Astrocyte (in vitro differentiated cells and primary cell): Measurements from ENCODE around the gene ITPK1. TPM values are rescaled to one million over a fixed set of nuclear protein-coding genes. Genes with fewer than 3 reads are reported as not detected.

Experiments
- DNase-seq: peaks from one replicate; pipeline ENCODE4 v3.0.0-alpha.2; 2010; ENCODE audit warnings: low read depth
- FAIRE-seq: peaks from 2 replicates; lab custom pipeline; 2011; peaks lifted over from hg19 to GRCh38; lab: Jason Lieb, UNC
- H2AFZ ChIP-seq: 2 replicates; pipeline ENCODE4 v1.6.0; 2012; ENCODE audit warnings: low read depth, low read length, inconsistent platforms
- H3K27ac ChIP-seq: 2 replicates; pipeline ENCODE4 v1.5.1; 2011; ENCODE audit warnings: low read depth, low read length, inconsistent platforms
- H3K27me3 ChIP-seq: 2 replicates; pipeline ENCODE4 v1.6.0; 2011; ENCODE audit warnings: low read length, inconsistent platforms; ENCODE audit not compliant: insufficient read depth
- H3K36me3 ChIP-seq: 2 replicates; pipeline ENCODE4 v1.5.1; 2011; ENCODE audit warnings: low read length, inconsistent platforms; ENCODE audit not compliant: insufficient read depth
- H3K4me1 ChIP-seq: 2 replicates; pipeline ENCODE4 v1.5.1; 2011; ENCODE audit warnings: low read length, inconsistent platforms; ENCODE audit not compliant: insufficient read depth
- H3K4me2 ChIP-seq: 2 replicates; pipeline ENCODE4 v1.6.0; 2012; ENCODE audit warnings: low read length, inconsistent platforms
- H3K4me3 ChIP-seq: 2 replicates; pipeline ENCODE4 v1.5.1; 2011; ENCODE audit warnings: low read depth, mild to moderate bottlenecking, low read length, inconsistent platforms; ENCODE audit not compliant: insufficient read depth
- H3K79me2 ChIP-seq: 2 replicates; pipeline ENCODE4 v1.6.0; 2012; ENCODE audit warnings: mild to moderate bottlenecking, low read length, inconsistent platforms; ENCODE audit not compliant: insufficient read depth
- H3K9ac ChIP-seq: 2 replicates; pipeline ENCODE4 v1.6.0; 2012; ENCODE audit warnings: mild to moderate bottlenecking, low read length, inconsistent platforms
- H3K9me3 ChIP-seq: 2 replicates; pipeline ENCODE4 v1.5.1; 2012; ENCODE audit warnings: low read depth, mild to moderate bottlenecking, low read length, inconsistent platforms; ENCODE audit not compliant: insufficient read depth
- H4K20me1 ChIP-seq: 2 replicates; pipeline ENCODE4 v1.6.0; 2012; ENCODE audit warnings: low read length, inconsistent platforms; ENCODE audit not compliant: insufficient read depth
- H3K27ac Mint-ChIP-seq: one replicate; pipeline ENCODE4 v1.8.0; 2021; ENCODE audit warnings: mild to moderate bottlenecking, mixed read lengths; ENCODE audit not compliant: unreplicated experiment
- H3K27me3 Mint-ChIP-seq: one replicate; pipeline ENCODE4 v1.8.0; 2021; ENCODE audit warnings: low read depth, mixed read lengths; ENCODE audit not compliant: unreplicated experiment
- H3K36me3 Mint-ChIP-seq: one replicate; pipeline ENCODE4 v1.8.0; 2021; ENCODE audit warnings: low read depth, mixed read lengths; ENCODE audit not compliant: unreplicated experiment
- H3K4me1 Mint-ChIP-seq: one replicate; pipeline ENCODE4 v1.8.0; 2021; ENCODE audit warnings: low read depth, mixed read lengths; ENCODE audit not compliant: unreplicated experiment
- H3K4me3 Mint-ChIP-seq: one replicate; pipeline ENCODE4 v1.8.0; 2021; ENCODE audit warnings: mild to moderate bottlenecking, moderate library complexity, mixed read lengths; ENCODE audit not compliant: unreplicated experiment
- H3K9me3 Mint-ChIP-seq: one replicate; pipeline ENCODE4 v1.8.0; 2021; ENCODE audit warnings: mild to moderate bottlenecking, mixed read lengths; ENCODE audit not compliant: unreplicated experiment
- CTCF ChIP-seq: IDR thresholded peaks from 2 replicates; pipeline ENCODE4 v1.5.1; 2011; ENCODE audit warnings: low read depth, mild to moderate bottlenecking, inconsistent platforms, low read length, moderate library complexity; ENCODE audit not compliant: insufficient read depth
- EZH2 ChIP-seq: IDR thresholded peaks from 2 replicates; pipeline ENCODE4 v1.6.1; 2012; ENCODE audit warnings: mild to moderate bottlenecking, low read length, inconsistent platforms; ENCODE audit not compliant: insufficient read depth
- total RNA-seq: library from RNA; stranded (reverse); gene quantifications from 2 replicates; pipeline ENCODE4 v1.2.1, GENCODE V29; 2021

ITPK1 gene
- total RNA-seq, 1 donor from 2014 or later = 13.0 TPM

GRCh38 chr14:92931681-92932447, 183.9 kb downstream of the ITPK1 start:
- peaks cover 3% of the 10 kb centered on the region for H3K27me3 ChIP-seq
- no peak overlapping the region for H3K4me3 ChIP-seq
- no peaks in the 10 kb centered on the region for H3K9me3 ChIP-seq
- no peaks in the 10 kb centered on the region for H3K4me1 ChIP-seq
- no peak for TF ChIP-seq EZH2
- no peak for TF ChIP-seq CTCF
- FAIRE-seq (no peak), DNase-seq (no peak)
- H3K79me2 ChIP-seq = no peaks in the 10 kb centered on the region
- no peak overlapping the region for H3K4me2 ChIP-seq
- Mint-ChIP-seq H3K4me3 (no peak overlapping the region), H3K27me3 (peaks cover 33% of the 10 kb centered on the region), H3K36me3 (no peaks in the 10 kb centered on the region), H3K27ac (no peak overlapping the region), H3K4me1 (no peaks in the 10 kb centered on the region), H3K9me3 (no peaks in the 10 kb centered on the region)
- H3K27ac ChIP-seq = no peak overlapping the region
- H3K36me3 ChIP-seq = no peaks in the 10 kb centered on the region
- no peak overlapping the region for H2AFZ ChIP-seq
- H3K9ac ChIP-seq = no peak overlapping the region
- no peaks in the 10 kb centered on the region for H4K20me1 ChIP-seq

- H3K4me3 Mint-ChIP-seq = no peak overlapping the region
- Histone ChIP-seq H3K9me3 (no peaks in the 10 kb centered on the region), H3K4me2 (no peak overlapping the region), H3K27ac (no peak overlapping the region), H3K79me2 (no peaks in the 10 kb centered on the region), H3K4me1 (no peaks in the 10 kb centered on the region), H3K27me3 (peaks cover 11% of the 10 kb centered on the region), H4K20me1 (no peaks in the 10 kb centered on the region), H2AFZ (no peak overlapping the region), H3K4me3 (no peak overlapping the region), H3K36me3 (no peaks in the 10 kb centered on the region), H3K9ac (no peak overlapping the region)
- DNase-seq = no peak
- peaks cover 2% of the 10 kb centered on the region for H3K9me3 Mint-ChIP-seq
- no peaks in the 10 kb centered on the region for H3K36me3 Mint-ChIP-seq
- no peak for FAIRE-seq
- peaks cover 41% of the 10 kb centered on the region for H3K27me3 Mint-ChIP-seq
- no peaks in the 10 kb centered on the region for H3K4me1 Mint-ChIP-seq
- H3K27ac Mint-ChIP-seq = no peak overlapping the region
- no peak for TF ChIP-seq CTCF
- TF ChIP-seq EZH2 = no peak
These were observed 184.8 kb downstream of the ITPK1 start for GRCh38 chr14:92930737-92931602.
